HG03095 (cell line): ENCODE results near the gene HRH4.

Experiments used
- ATAC-seq: cut with Tn5 transposase; IDR thresholded peaks from one replicate; pipeline ENCODE4 v1.9.1; 2021; ENCODE audit warnings: moderate library complexity; ENCODE audit not compliant: unreplicated experiment

The HRH4 gene

GRCh38 chr18:24460388-24460787 is at the start of gene HRH4:
HRH4 (plus strand) TSS chr18:24460637; CDS start chr18:24460729, 92 bp downstream.
- no peak for ATAC-seq

- no peak for ATAC-seq
Measured at GRCh38 chr18:24413148-24413547, 47.3 kb upstream of the HRH4 start.

- no peak for ATAC-seq
Measured at GRCh38 chr18:24414349-24415003, 46.0 kb upstream of the HRH4 start.

GRCh38 chr18:24417480-24417879 is 43.0 kb upstream of the HRH4 start:
- ATAC-seq: no peak

GRCh38 chr18:24420551-24420950 is 39.9 kb upstream of the HRH4 start:
- ATAC-seq: no peak

GRCh38 chr18:24421831-24422230 is 38.6 kb upstream of the HRH4 start:
- ATAC-seq: no peak

- ATAC-seq: no peak
Measured at GRCh38 chr18:24426073-24426397, 34.4 kb upstream of the HRH4 start.

- peak; percentile 87 for ATAC-seq
Measured at GRCh38 chr18:24426398-24427294, 33.8 kb upstream of the HRH4 start, which contains the start of gene IMPACT. IMPACT (plus strand) TSS chr18:24426670; CDS start chr18:24426757, 87 bp downstream.

- ATAC-seq: no peak
Measured at GRCh38 chr18:24427484-24427883, 33.0 kb upstream of the HRH4 start.

GRCh38 chr18:24428709-24429108 is 31.7 kb upstream of the HRH4 start:
- no peak for ATAC-seq

GRCh38 chr18:24429188-24429587 is 31.2 kb upstream of the HRH4 start:
- ATAC-seq: no peak

- ATAC-seq: no peak
Measured at GRCh38 chr18:24432618-24433017, 27.8 kb upstream of the HRH4 start.

- no peak for ATAC-seq
Measured at GRCh38 chr18:24436939-24437338, 23.5 kb upstream of the HRH4 start.

GRCh38 chr18:24443870-24444269 is 16.6 kb upstream of the HRH4 start:
- no peak for ATAC-seq

- ATAC-seq: peak; percentile 65
Measured at GRCh38 chr18:24446453-24446852, 14.0 kb upstream of the HRH4 start.

GRCh38 chr18:24446953-24447538 is 13.4 kb upstream of the HRH4 start:
- ATAC-seq: no peak

- no peak for ATAC-seq
Measured at GRCh38 chr18:24447961-24448360, 12.5 kb upstream of the HRH4 start.

GRCh38 chr18:24456549-24456948 is 3.9 kb upstream of the HRH4 start:
- peak; percentile 85 for ATAC-seq

- no peak for ATAC-seq
Measured at GRCh38 chr18:24459772-24460171, 665 bp upstream of the HRH4 start.

GRCh38 chr18:24461996-24462395 is 1.6 kb downstream of the HRH4 start:
- ATAC-seq: no peak

GRCh38 chr18:24462838-24463775 is 2.7 kb downstream of the HRH4 start:
- ATAC-seq: no peak
